IPS-15b (cell line): Measurements from ENCODE around the gene ABLIM2.

Experiments used
- H3K27me3 ChIP-seq: one replicate; pipeline ENCODE4 v1.6.1; 2013; ENCODE audit warnings: low read length; ENCODE audit not compliant: control insufficient read depth, insufficient read depth
- H3K36me3 ChIP-seq: one replicate; pipeline ENCODE4 v1.6.1; 2013; ENCODE audit warnings: low read length; ENCODE audit not compliant: control insufficient read depth, insufficient read depth
- H3K4me1 ChIP-seq: one replicate; pipeline ENCODE4 v1.6.1; 2013; ENCODE audit warnings: mild to moderate bottlenecking, low read length; ENCODE audit not compliant: control insufficient read depth, insufficient read depth
- H3K4me3 ChIP-seq: one replicate; pipeline ENCODE4 v1.5.1; 2013; ENCODE audit warnings: low read depth, low read length
- H3K9ac ChIP-seq: one replicate; pipeline ENCODE4 v1.6.1; 2013; ENCODE audit warnings: low read depth, mild to moderate bottlenecking, low read length
- H3K9me3 ChIP-seq: one replicate; pipeline ENCODE4 v1.6.1; 2013; ENCODE audit warnings: mild to moderate bottlenecking, low read length; ENCODE audit not compliant: control insufficient read depth, insufficient read depth

ABLIM2 gene

GRCh38 chr4:8044244-8044643 is 114.4 kb downstream of the ABLIM2 start:
- no peaks in the 10 kb centered on the region for H3K9me3 ChIP-seq
- no peak overlapping the region for H3K4me3 ChIP-seq
- H3K27me3 ChIP-seq, result no peaks in the 10 kb centered on the region
- peaks cover 2% of the 10 kb centered on the region for H3K4me1 ChIP-seq
- no peaks in the 10 kb centered on the region for H3K36me3 ChIP-seq
- H3K9ac ChIP-seq, result no peak overlapping the region

- no peak overlapping the region for H3K9ac ChIP-seq
- H3K9me3 ChIP-seq, result no peaks in the 10 kb centered on the region
- no peak overlapping the region for H3K4me3 ChIP-seq
- no peaks in the 10 kb centered on the region for H3K27me3 ChIP-seq
- H3K4me1 ChIP-seq, result no peaks in the 10 kb centered on the region
- H3K36me3 ChIP-seq, result no peaks in the 10 kb centered on the region
Observed at GRCh38 chr4:8043596-8043995, 115.0 kb downstream of the ABLIM2 start.

GRCh38 chr4:8041868-8042267 is 116.7 kb downstream of the ABLIM2 start:
- Histone ChIP-seq H3K4me1 (no peaks in the 10 kb centered on the region), H3K36me3 (no peaks in the 10 kb centered on the region), H3K9me3 (no peaks in the 10 kb centered on the region), H3K27me3 (no peaks in the 10 kb centered on the region), H3K4me3 (no peak overlapping the region), H3K9ac (no peak overlapping the region)

GRCh38 chr4:8041172-8041571 is 117.4 kb downstream of the ABLIM2 start:
- no peaks in the 10 kb centered on the region for H3K4me1 ChIP-seq
- no peak overlapping the region for H3K4me3 ChIP-seq
- no peaks in the 10 kb centered on the region for H3K36me3 ChIP-seq
- no peak overlapping the region for H3K9ac ChIP-seq
- H3K27me3 ChIP-seq, result no peaks in the 10 kb centered on the region
- no peaks in the 10 kb centered on the region for H3K9me3 ChIP-seq

- Histone ChIP-seq H3K9ac (no peak overlapping the region), H3K27me3 (no peaks in the 10 kb centered on the region), H3K36me3 (no peaks in the 10 kb centered on the region), H3K4me1 (no peaks in the 10 kb centered on the region), H3K4me3 (no peak overlapping the region), H3K9me3 (no peaks in the 10 kb centered on the region)
Observed at GRCh38 chr4:8040607-8041006, 118.0 kb downstream of the ABLIM2 start.

GRCh38 chr4:8039853-8040252 is 118.8 kb downstream of the ABLIM2 start:
- no peaks in the 10 kb centered on the region for H3K27me3 ChIP-seq
- H3K4me3 ChIP-seq, result no peak overlapping the region
- no peaks in the 10 kb centered on the region for H3K4me1 ChIP-seq
- H3K9ac ChIP-seq, result no peak overlapping the region
- H3K9me3 ChIP-seq, result no peaks in the 10 kb centered on the region
- no peaks in the 10 kb centered on the region for H3K36me3 ChIP-seq

GRCh38 chr4:8039290-8039689 is 119.3 kb downstream of the ABLIM2 start:
- no peaks in the 10 kb centered on the region for H3K27me3 ChIP-seq

GRCh38 chr4:8038719-8039251 is 119.8 kb downstream of the ABLIM2 start:
- no peak overlapping the region for H3K4me3 ChIP-seq
- no peaks in the 10 kb centered on the region for H3K36me3 ChIP-seq
- no peak overlapping the region for H3K9ac ChIP-seq
- H3K9me3 ChIP-seq, result no peaks in the 10 kb centered on the region
- H3K27me3 ChIP-seq, result no peaks in the 10 kb centered on the region
- H3K4me1 ChIP-seq, result no peaks in the 10 kb centered on the region

More at GRCh38 chr4:8039290-8039689, 119.3 kb downstream of the ABLIM2 start:
- no peak overlapping the region for H3K4me3 ChIP-seq
- no peaks in the 10 kb centered on the region for H3K4me1 ChIP-seq
- H3K9ac ChIP-seq, result no peak overlapping the region
- H3K36me3 ChIP-seq, result no peaks in the 10 kb centered on the region
- no peaks in the 10 kb centered on the region for H3K9me3 ChIP-seq

GRCh38 chr4:8038083-8038482 is 120.5 kb downstream of the ABLIM2 start:
- no peak overlapping the region for H3K9ac ChIP-seq
- H3K27me3 ChIP-seq, result no peaks in the 10 kb centered on the region
- H3K4me1 ChIP-seq, result no peaks in the 10 kb centered on the region
- H3K36me3 ChIP-seq, result no peaks in the 10 kb centered on the region
- no peak overlapping the region for H3K4me3 ChIP-seq
- H3K9me3 ChIP-seq, result no peaks in the 10 kb centered on the region

GRCh38 chr4:8037150-8037769 is 121.4 kb downstream of the ABLIM2 start:
- Histone ChIP-seq H3K4me1 (no peaks in the 10 kb centered on the region), H3K9ac (no peak overlapping the region), H3K27me3 (no peaks in the 10 kb centered on the region)

GRCh38 chr4:8035371-8035780 is 123.2 kb downstream of the ABLIM2 start:
- Histone ChIP-seq H3K4me1 (no peaks in the 10 kb centered on the region), H3K27me3 (no peaks in the 10 kb centered on the region), H3K4me3 (no peak overlapping the region), H3K9ac (no peak overlapping the region), H3K9me3 (no peaks in the 10 kb centered on the region), H3K36me3 (no peaks in the 10 kb centered on the region)

More at GRCh38 chr4:8037150-8037769, 121.4 kb downstream of the ABLIM2 start:
- no peaks in the 10 kb centered on the region for H3K9me3 ChIP-seq
- H3K4me3 ChIP-seq, result no peak overlapping the region
- no peaks in the 10 kb centered on the region for H3K36me3 ChIP-seq

GRCh38 chr4:8033829-8034528 is 124.6 kb downstream of the ABLIM2 start:
- Histone ChIP-seq H3K4me1 (no peaks in the 10 kb centered on the region), H3K9ac (no peak overlapping the region), H3K4me3 (no peak overlapping the region), H3K36me3 (no peaks in the 10 kb centered on the region), H3K9me3 (no peaks in the 10 kb centered on the region), H3K27me3 (no peaks in the 10 kb centered on the region)
